ENCODE results near the gene CNR2. TPM values are rescaled to one million over a fixed set of nuclear protein-coding genes. Genes with fewer than 3 reads are reported as not detected.
A peak's percentile ranks its signal among the peaks of the same experiment; 100 is the strongest.

Gene CNR2
- total and polyA plus RNA-seq, 2 experiments from 2014 or later = not detected

DNA sequence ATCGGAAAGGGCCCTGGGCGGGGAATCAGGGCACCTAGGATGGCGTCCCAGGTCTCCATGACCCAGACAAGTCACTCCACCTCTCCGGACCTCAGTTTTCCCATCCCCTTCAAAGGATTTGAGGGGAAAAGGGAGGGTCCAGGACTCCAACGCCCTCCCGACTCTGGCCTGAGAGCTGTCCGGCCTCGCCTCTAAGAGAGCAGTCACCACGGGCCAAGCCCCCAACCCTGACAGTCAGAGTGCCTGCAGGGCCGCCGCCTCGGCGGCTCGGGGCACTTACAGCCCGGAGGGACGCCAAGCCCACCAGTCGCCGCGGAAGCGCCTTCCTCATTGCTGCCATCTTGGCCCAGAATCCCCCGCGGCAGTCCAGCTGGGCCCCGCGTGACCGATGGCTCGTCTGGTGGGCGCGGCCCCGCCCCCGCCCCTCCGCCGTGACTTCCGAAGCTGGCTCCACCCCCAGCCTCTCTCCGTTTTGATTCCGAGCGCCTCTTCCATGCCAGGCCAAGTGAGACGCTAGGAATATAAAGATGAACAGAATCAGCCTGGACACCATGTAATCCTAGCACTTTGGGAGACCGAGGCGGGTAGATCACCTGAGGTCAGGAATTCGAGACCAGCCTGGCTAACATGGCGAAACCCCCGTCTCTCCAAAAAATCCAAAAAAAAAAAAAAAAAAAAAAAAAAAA lies 87.9 kb downstream of the CNR2 start, which contains the start of gene HMGCL (continued):
- TF ChIP-seq, protein P1, sequence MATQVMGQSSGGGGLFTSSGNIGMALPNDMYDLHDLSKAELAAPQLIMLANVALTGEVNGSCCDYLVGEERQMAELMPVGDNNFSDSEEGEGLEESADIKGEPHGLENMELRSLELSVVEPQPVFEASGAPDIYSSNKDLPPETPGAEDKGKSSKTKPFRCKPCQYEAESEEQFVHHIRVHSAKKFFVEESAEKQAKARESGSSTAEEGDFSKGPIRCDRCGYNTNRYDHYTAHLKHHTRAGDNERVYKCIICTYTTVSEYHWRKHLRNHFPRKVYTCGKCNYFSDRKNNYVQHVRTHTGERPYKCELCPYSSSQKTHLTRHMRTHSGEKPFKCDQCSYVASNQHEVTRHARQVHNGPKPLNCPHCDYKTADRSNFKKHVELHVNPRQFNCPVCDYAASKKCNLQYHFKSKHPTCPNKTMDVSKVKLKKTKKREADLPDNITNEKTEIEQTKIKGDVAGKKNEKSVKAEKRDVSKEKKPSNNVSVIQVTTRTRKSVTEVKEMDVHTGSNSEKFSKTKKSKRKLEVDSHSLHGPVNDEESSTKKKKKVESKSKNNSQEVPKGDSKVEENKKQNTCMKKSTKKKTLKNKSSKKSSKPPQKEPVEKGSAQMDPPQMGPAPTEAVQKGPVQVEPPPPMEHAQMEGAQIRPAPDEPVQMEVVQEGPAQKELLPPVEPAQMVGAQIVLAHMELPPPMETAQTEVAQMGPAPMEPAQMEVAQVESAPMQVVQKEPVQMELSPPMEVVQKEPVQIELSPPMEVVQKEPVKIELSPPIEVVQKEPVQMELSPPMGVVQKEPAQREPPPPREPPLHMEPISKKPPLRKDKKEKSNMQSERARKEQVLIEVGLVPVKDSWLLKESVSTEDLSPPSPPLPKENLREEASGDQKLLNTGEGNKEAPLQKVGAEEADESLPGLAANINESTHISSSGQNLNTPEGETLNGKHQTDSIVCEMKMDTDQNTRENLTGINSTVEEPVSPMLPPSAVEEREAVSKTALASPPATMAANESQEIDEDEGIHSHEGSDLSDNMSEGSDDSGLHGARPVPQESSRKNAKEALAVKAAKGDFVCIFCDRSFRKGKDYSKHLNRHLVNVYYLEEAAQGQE (IDR thresholded peaks at IDR 0.05; ENCODE audit: unreplicated experiment) = no peak
- TF ChIP-seq, protein P2, sequence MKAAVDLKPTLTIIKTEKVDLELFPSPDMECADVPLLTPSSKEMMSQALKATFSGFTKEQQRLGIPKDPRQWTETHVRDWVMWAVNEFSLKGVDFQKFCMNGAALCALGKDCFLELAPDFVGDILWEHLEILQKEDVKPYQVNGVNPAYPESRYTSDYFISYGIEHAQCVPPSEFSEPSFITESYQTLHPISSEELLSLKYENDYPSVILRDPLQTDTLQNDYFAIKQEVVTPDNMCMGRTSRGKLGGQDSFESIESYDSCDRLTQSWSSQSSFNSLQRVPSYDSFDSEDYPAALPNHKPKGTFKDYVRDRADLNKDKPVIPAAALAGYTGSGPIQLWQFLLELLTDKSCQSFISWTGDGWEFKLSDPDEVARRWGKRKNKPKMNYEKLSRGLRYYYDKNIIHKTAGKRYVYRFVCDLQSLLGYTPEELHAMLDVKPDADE (IDR thresholded peaks at IDR 0.05) = peak; percentile 37; the same call in 1 of the 2 replicates
- TF ChIP-seq NANOG (IDR thresholded peaks at IDR 0.05; ENCODE audit: borderline replicate concordance) = no peak

DNA sequence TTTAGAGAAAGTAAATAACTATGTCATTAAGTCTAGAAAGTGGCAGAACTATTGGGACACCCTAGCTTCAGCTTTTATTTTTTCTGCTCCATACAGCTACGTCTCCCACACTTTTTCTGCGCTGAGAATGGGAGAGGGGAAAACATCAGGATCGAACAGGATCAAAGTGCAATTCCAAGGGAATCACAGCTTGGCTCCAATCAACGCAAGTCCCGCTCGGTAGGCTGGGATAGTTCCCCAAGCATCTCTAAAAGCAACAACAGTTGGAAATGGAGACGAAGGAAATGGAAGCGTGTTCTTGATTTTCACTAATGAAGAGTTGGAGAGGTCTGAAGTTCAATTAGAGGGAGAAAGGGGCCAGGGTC lies 88.5 kb downstream of the CNR2 start:
- peak overlapping the region; percentile 97 for H3K27ac ChIP-seq (ENCODE audit: low read depth)
- ATAC-seq = peak; percentile 19

More for the DNA sequence above, 88.5 kb downstream of the CNR2 start:
- 0 out of 2 replicates have a peak, but pooled peaks cover 6% of the 10 kb centered on the region for H3F3A ChIP-seq (replicated peaks; ENCODE audit: low read depth)
- peaks cover 3% of the 10 kb centered on the region; the same call in 2 of the 3 replicates for H3K4me1 Mint-ChIP-seq
- peak overlapping the region; percentile 96 for H2AFZ ChIP-seq
- no peaks in the 10 kb centered on the region for H4K20me1 ChIP-seq (replicated peaks; ENCODE audit: insufficient read depth)
- H3K4me2 ChIP-seq = peak overlapping the region; percentile 89
- H3K79me2 ChIP-seq (replicated peaks; ENCODE audit: insufficient read depth) = no peaks in the 10 kb centered on the region; the same call in 1 of the 2 replicates
- H3K9me3 Mint-ChIP-seq = no peaks in the 10 kb centered on the region; the same call in 2 of the 3 replicates
- H3K27me3 Mint-ChIP-seq (ENCODE audit: insufficient read depth, low read depth, poor library complexity) = peaks cover 14% of the 10 kb centered on the region
- H3K36me3 Mint-ChIP-seq (ENCODE audit: low read depth) = no peaks in the 10 kb centered on the region
- H3K4me3 ChIP-seq = peak overlapping the region; percentile 98
- H3K27me3 ChIP-seq (ENCODE audit: insufficient read depth) = no peaks in the 10 kb centered on the region
- no peaks in the 10 kb centered on the region for H3K9me2 ChIP-seq (ENCODE audit: insufficient read depth)
- H3K27ac Mint-ChIP-seq = peak overlapping the region; percentile 92
- peaks cover 7% of the 10 kb centered on the region for H3K4me1 ChIP-seq (ENCODE audit: insufficient read depth)
- no peaks in the 10 kb centered on the region for H3K36me3 ChIP-seq (ENCODE audit: insufficient read depth)
- peak; percentile 53 for DNase-seq (ENCODE audit: low spot score)
- H3K4me3 Mint-ChIP-seq = peak overlapping the region; percentile 93
- TF ChIP-seq, protein P3, sequence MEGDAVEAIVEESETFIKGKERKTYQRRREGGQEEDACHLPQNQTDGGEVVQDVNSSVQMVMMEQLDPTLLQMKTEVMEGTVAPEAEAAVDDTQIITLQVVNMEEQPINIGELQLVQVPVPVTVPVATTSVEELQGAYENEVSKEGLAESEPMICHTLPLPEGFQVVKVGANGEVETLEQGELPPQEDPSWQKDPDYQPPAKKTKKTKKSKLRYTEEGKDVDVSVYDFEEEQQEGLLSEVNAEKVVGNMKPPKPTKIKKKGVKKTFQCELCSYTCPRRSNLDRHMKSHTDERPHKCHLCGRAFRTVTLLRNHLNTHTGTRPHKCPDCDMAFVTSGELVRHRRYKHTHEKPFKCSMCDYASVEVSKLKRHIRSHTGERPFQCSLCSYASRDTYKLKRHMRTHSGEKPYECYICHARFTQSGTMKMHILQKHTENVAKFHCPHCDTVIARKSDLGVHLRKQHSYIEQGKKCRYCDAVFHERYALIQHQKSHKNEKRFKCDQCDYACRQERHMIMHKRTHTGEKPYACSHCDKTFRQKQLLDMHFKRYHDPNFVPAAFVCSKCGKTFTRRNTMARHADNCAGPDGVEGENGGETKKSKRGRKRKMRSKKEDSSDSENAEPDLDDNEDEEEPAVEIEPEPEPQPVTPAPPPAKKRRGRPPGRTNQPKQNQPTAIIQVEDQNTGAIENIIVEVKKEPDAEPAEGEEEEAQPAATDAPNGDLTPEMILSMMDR (conservative IDR thresholded peaks at IDR 0.05; ENCODE audit: low read depth in 2 of 2) = no peak

Measured in GM23338 (cell line).